Measurements from ENCODE around the gene THOC5. TPM values are rescaled to one million over a fixed set of nuclear protein-coding genes. Genes with fewer than 3 reads are reported as not detected.

The THOC5 gene
- polyA plus RNA-seq, 6 donors from 2014 or later, result 18.8 to 30.1 (median 22.7) TPM

- DNase-seq (no peak), ATAC-seq (ENCODE audit: low read depth in 2 of 2) (no peak)
- Mint-ChIP-seq H3K27ac (no peak overlapping the region), H3K36me3 (peaks cover 0 to 9% of the 10 kb centered on the region in 2 donors), H3K4me1 (peaks cover 24 to 29% (median 28%) of the 10 kb centered on the region in 3 donors), H3K4me3 (no peak overlapping the region), H3K9me3 (peaks cover 0 to 6% (median 0%) of the 10 kb centered on the region in 7 donors), H3K27me3 (peaks cover 41 to 53% (median 41%) of the 10 kb centered on the region in 3 donors)
Measured at GRCh38 chr22:29483254-29483653, 70.3 kb downstream of the THOC5 start.

- Mint-ChIP-seq H3K27me3 (peaks cover 43 to 57% (median 44%) of the 10 kb centered on the region in 3 donors), H3K36me3 (peaks cover 0 to 9% of the 10 kb centered on the region in 2 donors), H3K4me1 (peaks cover 26 to 28% (median 27%) of the 10 kb centered on the region in 3 donors), H3K27ac (peak overlapping the region in 1 of 6 donors; percentile 15), H3K4me3 (no peak overlapping the region), H3K9me3 (peaks cover 0 to 6% (median 0%) of the 10 kb centered on the region in 7 donors)
- DNase-seq (no peak), ATAC-seq (ENCODE audit: low read depth in 2 of 2) (no peak)
Measured at GRCh38 chr22:29482726-29483125, 70.8 kb downstream of the THOC5 start.

GRCh38 chr22:29482253-29482652 is 71.3 kb downstream of the THOC5 start:
- peak overlapping the region in 3 of 8 donors; percentile 17 to 55 (median 21) for H3K4me3 Mint-ChIP-seq
- H3K27me3 Mint-ChIP-seq, result peaks cover 42 to 59% (median 44%) of the 10 kb centered on the region in 3 donors
- H3K4me1 Mint-ChIP-seq, result peaks cover 23 to 31% (median 25%) of the 10 kb centered on the region in 3 donors
- no peak overlapping the region for H3K27ac Mint-ChIP-seq
- ATAC-seq (ENCODE audit: low read depth in 2 of 2), result no peak
- peaks cover 0 to 9% of the 10 kb centered on the region in 2 donors for H3K36me3 Mint-ChIP-seq
- no peak for DNase-seq
- H3K9me3 Mint-ChIP-seq, result peaks cover 0 to 6% (median 0%) of the 10 kb centered on the region in 7 donors

GRCh38 chr22:29481265-29482000 is 72.1 kb downstream of the THOC5 start:
- ATAC-seq (ENCODE audit: low read depth in 2 of 2) (no peak), DNase-seq (no peak)
- Mint-ChIP-seq H3K27ac (no peak overlapping the region), H3K4me1 (peaks cover 26 to 35% (median 30%) of the 10 kb centered on the region in 3 donors), H3K9me3 (peaks cover 0 to 6% (median 0%) of the 10 kb centered on the region in 7 donors), H3K36me3 (peaks cover 0 to 9% of the 10 kb centered on the region in 2 donors), H3K4me3 (peak overlapping the region; percentile 31 to 76 (median 68)), H3K27me3 (peaks cover 46 to 59% (median 47%) of the 10 kb centered on the region in 3 donors)

GRCh38 chr22:29480512-29481264 is 72.9 kb downstream of the THOC5 start:
- ATAC-seq (ENCODE audit: low read depth in 2 of 2) (peak; percentile 54 to 58), DNase-seq (no peak)
- Mint-ChIP-seq H3K27ac (no peak overlapping the region), H3K36me3 (peaks cover 0 to 9% of the 10 kb centered on the region in 2 donors), H3K27me3 (peaks cover 42 to 59% (median 53%) of the 10 kb centered on the region in 3 donors), H3K4me1 (peaks cover 34 to 40% (median 37%) of the 10 kb centered on the region in 3 donors), H3K9me3 (peaks cover 0 to 6% (median 0%) of the 10 kb centered on the region in 7 donors), H3K4me3 (peak overlapping the region in 7 of 8 donors; percentile 33 to 76 (median 69))

DNA sequence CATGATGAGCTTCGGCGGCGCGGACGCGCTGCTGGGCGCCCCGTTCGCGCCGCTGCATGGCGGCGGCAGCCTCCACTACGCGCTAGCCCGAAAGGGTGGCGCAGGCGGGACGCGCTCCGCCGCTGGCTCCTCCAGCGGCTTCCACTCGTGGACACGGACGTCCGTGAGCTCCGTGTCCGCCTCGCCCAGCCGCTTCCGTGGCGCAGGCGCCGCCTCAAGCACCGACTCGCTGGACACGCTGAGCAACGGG is 73.4 kb downstream of the THOC5 start:
- DNase-seq (no peak), ATAC-seq (ENCODE audit: low read depth in 2 of 2) (no peak)
- Mint-ChIP-seq H3K27ac (no peak overlapping the region), H3K36me3 (peaks cover 0 to 9% of the 10 kb centered on the region in 2 donors), H3K4me1 (peaks cover 39 to 45% (median 42%) of the 10 kb centered on the region in 3 donors), H3K9me3 (peaks cover 0 to 6% (median 0%) of the 10 kb centered on the region in 7 donors), H3K27me3 (peaks cover 44 to 64% (median 58%) of the 10 kb centered on the region in 3 donors), H3K4me3 (no peak overlapping the region)

- peaks cover 0 to 9% of the 10 kb centered on the region in 2 donors for H3K36me3 Mint-ChIP-seq
- peak within 1 kb of the TSS in 1 of 6 donors; percentile 92 for H3K27ac Mint-ChIP-seq
- ATAC-seq (ENCODE audit: low read depth in 2 of 2) (no peak), DNase-seq (no peak)
- peaks cover 0 to 6% (median 0%) of the 10 kb centered on the region in 7 donors for H3K9me3 Mint-ChIP-seq
- H3K27me3 Mint-ChIP-seq, result peaks cover 42 to 65% (median 63%) of the 10 kb centered on the region in 3 donors
- H3K4me1 Mint-ChIP-seq, result peaks cover 42 to 46% (median 42%) of the 10 kb centered on the region in 3 donors
- peak within 1 kb of the TSS in 7 of 8 donors; percentile 33 to 76 (median 71) for H3K4me3 Mint-ChIP-seq
Measured at GRCh38 chr22:29479417-29480261, 73.9 kb downstream of the THOC5 start, which contains the start of gene NEFH. Gene NEFH (plus strand): TSS chr22:29480218. CDS start chr22:29480263, 45 bp downstream.

- Mint-ChIP-seq H3K27me3 (peaks cover 47 to 75% (median 72%) of the 10 kb centered on the region in 3 donors), H3K4me3 (peak overlapping the region in 4 of 8 donors; percentile 12 to 59 (median 46))
- no peak for ATAC-seq (ENCODE audit: low read depth in 2 of 2)
Measured at GRCh38 chr22:29478326-29479276, 75.0 kb downstream of the THOC5 start.

DNA sequence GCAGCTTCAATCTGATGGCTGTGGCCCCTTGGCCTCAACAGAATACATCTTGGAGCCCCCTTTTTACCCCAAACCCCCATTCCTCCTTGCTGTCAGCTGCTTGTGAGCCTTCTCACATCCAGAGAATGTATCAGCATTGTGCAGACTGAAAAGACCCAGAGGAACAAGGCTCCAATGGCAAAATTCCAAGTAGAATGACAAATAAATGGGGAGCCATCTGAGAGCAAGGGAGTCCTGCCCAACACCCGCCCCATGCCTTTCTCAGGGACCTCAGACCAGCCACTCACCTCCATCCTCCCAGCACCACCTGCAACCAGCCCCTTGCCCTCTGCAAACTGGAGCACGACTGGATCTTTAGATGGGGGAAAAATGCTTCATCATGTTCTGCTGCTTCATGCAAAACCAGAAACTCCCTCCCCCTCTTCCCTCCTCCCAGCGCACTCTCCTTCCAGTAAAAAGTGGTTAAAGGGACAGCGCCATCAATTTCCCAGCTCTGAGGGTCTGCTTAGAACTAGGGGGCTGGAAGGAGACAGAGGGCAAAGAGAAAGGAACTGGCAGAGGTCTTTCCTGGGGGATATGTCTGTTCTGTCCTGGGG is 75.7 kb downstream of the THOC5 start:
- no peak for ATAC-seq (ENCODE audit: low read depth in 2 of 2)
- peaks cover 42 to 46% (median 44%) of the 10 kb centered on the region in 3 donors for H3K4me1 Mint-ChIP-seq
- no peak for DNase-seq
- peak overlapping the region in 2 of 8 donors; percentile 16 to 51 for H3K4me3 Mint-ChIP-seq
- H3K36me3 Mint-ChIP-seq, result peaks cover 0 to 9% of the 10 kb centered on the region in 2 donors
- H3K27ac Mint-ChIP-seq, result no peak overlapping the region
- peaks cover 43 to 72% (median 70%) of the 10 kb centered on the region in 3 donors for H3K27me3 Mint-ChIP-seq
- peaks cover 0 to 6% (median 0%) of the 10 kb centered on the region in 7 donors for H3K9me3 Mint-ChIP-seq

More at GRCh38 chr22:29478326-29479276, 75.0 kb downstream of the THOC5 start:
- H3K36me3 Mint-ChIP-seq, result peaks cover 0 to 9% of the 10 kb centered on the region in 2 donors
- peaks cover 0 to 6% (median 0%) of the 10 kb centered on the region in 7 donors for H3K9me3 Mint-ChIP-seq
- DNase-seq, result no peak
- no peak overlapping the region for H3K27ac Mint-ChIP-seq
- peaks cover 42 to 46% (median 44%) of the 10 kb centered on the region in 3 donors for H3K4me1 Mint-ChIP-seq

DNA sequence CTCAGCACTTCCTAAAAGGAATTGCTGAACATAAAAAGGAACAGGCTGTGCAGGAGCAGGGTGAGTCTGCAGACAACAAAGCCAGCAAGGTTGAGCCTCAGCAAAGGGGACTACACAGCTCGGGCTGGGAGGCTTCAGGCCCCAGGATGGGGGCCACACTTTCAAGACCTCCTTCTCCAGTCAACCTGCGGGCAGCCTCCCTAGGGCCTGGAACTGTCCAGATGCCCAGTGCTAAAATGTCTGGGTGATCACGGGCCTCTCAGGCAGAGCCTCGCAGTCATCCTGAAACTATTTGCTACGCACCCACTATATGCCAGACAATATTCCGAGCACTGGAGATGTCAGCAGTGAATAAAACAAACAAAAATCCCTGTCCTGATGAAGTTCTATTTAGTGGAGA is 77.4 kb downstream of the THOC5 start:
- Mint-ChIP-seq H3K36me3 (peaks cover 0 to 9% of the 10 kb centered on the region in 2 donors), H3K4me1 (peaks cover 32 to 47% (median 34%) of the 10 kb centered on the region in 3 donors), H3K4me3 (peak overlapping the region in 4 of 8 donors; percentile 45 to 53 (median 50)), H3K9me3 (peaks cover 0 to 2% (median 0%) of the 10 kb centered on the region in 7 donors), H3K27me3 (peaks cover 38 to 62% (median 58%) of the 10 kb centered on the region in 3 donors), H3K27ac (peak overlapping the region in 1 of 6 donors; percentile 28)
- DNase-seq (no peak), ATAC-seq (ENCODE audit: low read depth in 2 of 2) (no peak)

- Mint-ChIP-seq H3K27me3 (peaks cover 38 to 63% (median 57%) of the 10 kb centered on the region in 3 donors), H3K36me3 (peaks cover 0 to 9% of the 10 kb centered on the region in 2 donors), H3K4me3 (peak overlapping the region in 5 of 8 donors; percentile 49 to 75 (median 53)), H3K4me1 (peaks cover 32 to 48% (median 39%) of the 10 kb centered on the region in 3 donors), H3K9me3 (peaks cover 0 to 2% (median 0%) of the 10 kb centered on the region in 7 donors), H3K27ac (peak overlapping the region in 1 of 6 donors; percentile 73)
- DNase-seq (peak; percentile 48), ATAC-seq (ENCODE audit: low read depth in 2 of 2) (peak; percentile 93 to 96)
Measured at GRCh38 chr22:29475550-29475949, 78.0 kb downstream of the THOC5 start.
